ENCODE measurements around the gene MALRD1.
"Not testable (repeated sequence)": the region's sequence is repeated elsewhere in the genome, so short reads cannot be mapped to it uniquely, and the experiment has no call there.

The MALRD1 gene

DNA sequence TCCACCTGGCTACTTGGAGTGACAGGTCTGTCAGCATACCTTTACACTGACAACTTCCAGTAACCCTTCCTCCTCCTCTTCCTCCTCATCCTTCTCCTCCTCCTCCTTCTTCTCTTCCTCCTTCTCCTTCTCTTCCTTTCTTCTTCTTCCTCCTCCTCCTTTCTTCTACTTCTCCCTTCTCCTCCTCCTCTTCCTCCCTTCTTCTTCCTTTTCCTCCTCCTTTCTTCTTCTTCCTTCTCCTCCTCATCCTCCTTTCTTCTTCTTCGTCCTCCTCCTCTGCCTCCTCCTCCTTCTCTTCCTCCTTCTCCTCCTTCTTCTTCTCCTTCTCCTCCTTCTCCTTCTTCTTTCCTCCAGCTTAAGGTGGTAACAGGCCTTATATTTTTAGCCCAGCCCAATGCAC, 658.3 kb downstream of the MALRD1 start:
- DNase-seq, result no peak

GRCh38 chr10:19707376-19707775, 658.8 kb downstream of the MALRD1 start:
- DNase-seq, result no peak

DNA sequence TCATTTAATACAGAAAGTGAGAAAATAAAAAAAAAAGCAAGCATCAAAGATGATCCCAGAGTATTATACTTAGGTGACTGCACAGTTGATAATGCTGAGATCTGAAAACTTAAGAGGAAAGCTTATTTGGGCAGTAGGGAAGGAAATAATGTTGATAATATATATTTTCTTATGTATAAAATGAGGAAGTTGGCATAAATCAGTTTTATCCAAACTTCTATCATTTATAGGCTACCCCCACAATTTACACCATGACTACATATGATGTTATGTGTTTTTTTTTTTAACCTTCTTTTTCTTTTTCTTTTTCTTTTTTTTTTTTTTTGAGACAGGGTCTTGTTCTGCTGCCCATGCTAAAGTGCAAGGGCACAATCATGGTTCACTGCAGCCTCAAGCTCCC, 659.4 kb downstream of the MALRD1 start:
- no peak for DNase-seq

GRCh38 chr10:19710600-19710999, 662.0 kb downstream of the MALRD1 start:
- DNase-seq, result no peak

GRCh38 chr10:19713159-19713558, 664.6 kb downstream of the MALRD1 start:
- DNase-seq, result no peak

DNA sequence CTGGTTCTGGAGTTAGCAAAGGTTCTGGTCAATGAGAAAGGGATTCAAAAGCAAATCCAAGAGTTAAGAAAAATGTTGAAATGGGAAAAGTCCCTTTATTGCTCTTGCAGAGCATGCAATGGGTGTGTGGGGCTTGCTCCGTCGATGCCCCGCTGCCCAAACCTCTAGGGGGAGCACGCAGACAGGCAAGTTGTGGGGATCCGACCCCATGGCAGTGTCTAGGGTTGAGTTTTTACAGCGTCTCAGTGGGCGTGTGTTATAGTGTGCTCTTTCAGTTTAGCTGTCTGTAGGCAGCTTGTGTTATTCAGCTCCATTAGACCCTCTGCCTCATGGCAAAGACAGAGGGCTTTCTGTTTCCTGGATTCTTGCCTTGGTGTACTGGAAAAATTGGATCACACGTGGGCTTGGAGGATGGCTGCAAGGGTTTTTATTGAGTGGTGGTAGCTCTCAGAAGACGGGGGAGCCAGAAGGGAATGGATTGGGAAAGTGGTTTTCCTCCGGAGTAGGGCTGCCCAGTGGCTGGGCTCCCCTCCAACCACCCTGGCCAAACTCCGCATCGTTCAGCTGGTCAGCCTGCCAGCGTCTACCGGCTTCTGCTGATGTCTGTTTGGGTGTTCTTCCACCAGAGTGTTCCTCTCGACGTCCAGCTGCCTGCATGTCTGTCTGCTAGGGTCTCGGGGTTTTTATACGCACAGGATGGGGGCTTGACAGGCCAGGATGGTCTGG, 665.4 kb downstream of the MALRD1 start:
- peak in 36 of 56 donors; percentile 2 to 56 (median 12) for DNase-seq

- no peak for DNase-seq
Observed at GRCh38 chr10:19719284-19719683, 670.7 kb downstream of the MALRD1 start.

DNA sequence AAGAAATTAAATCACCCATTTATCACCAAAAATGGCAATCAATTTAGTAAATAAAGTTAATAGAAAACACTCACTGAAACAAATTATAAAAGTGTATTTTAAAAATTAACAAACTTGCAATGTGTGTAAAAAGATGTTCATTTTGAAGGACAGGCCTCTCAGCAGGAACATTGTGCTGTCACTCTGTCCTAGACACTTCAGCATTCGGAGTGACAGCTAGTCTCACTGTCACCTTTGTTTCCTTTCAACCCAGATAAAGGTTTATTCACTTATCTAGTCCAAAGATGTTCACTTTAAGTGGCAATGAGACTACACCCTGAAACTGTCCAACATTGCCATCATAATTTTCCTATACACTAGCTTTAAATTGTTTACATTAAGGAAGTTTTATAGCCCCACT, 675.7 kb downstream of the MALRD1 start:
- DNase-seq, result no peak

GRCh38 chr10:19728376-19728775, 679.8 kb downstream of the MALRD1 start:
- DNase-seq, result peak in 1 of 56 donors; percentile 3

DNA sequence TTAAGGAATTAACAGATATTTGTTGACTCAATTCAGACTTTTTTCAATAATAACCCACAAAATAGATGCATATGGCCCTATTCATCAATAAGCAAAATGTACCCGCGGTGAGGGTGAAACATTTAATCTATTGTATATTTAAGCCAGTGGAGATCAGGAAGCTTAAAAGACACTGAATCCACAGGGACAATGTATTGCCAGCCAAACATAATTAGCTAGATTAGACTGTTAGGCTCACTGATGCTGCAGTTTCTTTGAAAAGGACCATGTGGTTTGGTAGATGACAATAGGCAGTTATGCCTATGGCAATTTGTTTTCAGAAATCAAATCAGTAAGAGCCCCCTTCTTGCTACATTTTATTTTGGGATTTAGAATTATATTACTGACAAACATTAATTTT, 680.4 kb downstream of the MALRD1 start:
- no peak for DNase-seq

DNA sequence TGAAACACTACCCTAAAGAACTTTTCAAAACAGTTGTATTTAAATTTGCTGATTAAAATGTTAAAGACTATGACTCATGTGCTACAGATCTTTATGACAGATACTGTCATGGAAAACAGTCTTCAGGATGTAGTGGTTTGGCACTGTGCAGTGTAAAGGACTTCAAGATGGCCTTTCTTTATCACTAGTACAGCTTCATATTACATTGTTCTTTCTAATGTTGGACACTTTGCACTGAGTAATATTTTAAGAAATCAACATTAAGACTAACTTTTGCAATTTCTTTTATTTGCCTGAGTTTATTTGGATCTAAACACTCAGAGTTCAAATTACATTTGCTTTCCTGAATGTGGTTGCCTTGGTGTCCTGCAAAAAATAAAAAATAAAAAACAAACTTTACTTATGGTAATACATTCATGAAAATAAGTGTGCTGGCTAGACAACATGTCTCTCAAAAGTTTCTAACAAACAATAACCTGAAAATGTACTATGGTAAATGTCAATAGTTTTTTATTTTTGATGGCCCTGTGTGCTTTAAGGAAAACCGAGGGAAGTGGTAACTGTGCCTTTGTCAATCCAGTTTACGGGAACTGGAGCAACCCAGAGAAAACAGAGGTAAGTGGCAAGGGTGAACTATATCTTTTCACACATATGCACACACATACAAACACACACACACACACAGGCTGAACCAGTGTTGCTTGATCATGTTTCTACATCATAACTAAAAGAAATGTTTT, 681.7 kb downstream of the MALRD1 start:
- DNase-seq, result no peak

- DNase-seq, result no peak
Observed at GRCh38 chr10:19730907-19731217, 682.3 kb downstream of the MALRD1 start.

GRCh38 chr10:19731560-19731959, 683.0 kb downstream of the MALRD1 start:
- no peak for DNase-seq

DNA sequence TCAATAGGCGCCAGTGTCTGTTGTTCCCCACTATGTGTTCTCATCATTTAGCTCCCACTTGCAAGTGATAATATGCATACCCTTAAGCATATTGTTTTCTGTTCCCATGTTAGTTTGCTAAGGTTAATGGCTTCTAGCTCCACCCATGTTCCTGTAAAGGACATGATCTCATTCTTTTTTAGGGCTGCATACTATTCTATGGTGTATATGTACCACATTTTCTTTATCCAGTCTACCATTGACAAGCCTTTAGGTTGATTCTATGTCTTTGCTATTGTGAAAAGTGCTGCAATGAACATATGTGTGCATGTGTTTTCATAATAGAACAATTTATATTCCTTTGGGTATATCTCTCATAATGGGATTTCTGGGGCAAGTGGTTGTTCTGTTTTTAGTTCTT, 689.8 kb downstream of the MALRD1 start:
- no peak for DNase-seq

DNA sequence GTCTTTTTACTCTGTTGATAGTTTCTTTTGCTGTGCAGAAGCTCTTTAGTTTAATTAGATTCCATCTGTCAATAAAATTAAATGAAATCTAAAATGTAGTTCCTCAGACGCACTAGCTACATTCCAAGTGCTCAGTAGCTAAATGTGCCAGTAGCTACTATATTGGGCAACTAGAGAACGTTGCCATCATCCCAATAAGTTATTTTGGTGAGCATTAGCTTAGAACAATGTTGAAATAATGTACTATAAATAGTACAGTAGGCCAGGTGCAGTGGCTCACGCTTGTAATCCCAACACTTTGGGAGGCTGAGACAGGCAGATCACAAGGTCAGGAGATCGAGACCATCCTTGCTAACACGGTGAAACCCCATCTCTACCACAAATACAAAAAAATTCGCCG, 690.6 kb downstream of the MALRD1 start:
- not testable (repeated sequence) for DNase-seq

DNA sequence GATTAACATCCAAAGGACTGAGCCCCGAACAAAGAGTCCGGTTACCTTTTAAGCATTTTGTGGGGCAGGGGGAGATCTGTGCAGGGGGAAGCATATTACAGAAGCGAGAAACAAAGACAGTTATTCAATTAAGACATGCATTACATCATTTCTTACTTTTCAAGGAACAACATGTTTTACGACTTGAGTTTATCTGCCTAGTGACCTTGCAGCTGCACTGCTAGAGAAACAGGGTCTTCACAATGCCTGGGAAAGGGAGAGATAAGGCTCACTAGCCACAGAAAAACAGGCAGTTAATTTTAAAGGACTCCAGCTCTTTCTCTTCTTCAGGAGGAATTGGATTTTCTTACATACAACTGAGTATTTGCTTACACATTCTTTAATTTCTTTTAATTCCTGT, 693.5 kb downstream of the MALRD1 start:
- DNase-seq, result not testable (repeated sequence)

GRCh38 chr10:19745672-19746071, 697.1 kb downstream of the MALRD1 start:
- DNase-seq, result no peak

DNA sequence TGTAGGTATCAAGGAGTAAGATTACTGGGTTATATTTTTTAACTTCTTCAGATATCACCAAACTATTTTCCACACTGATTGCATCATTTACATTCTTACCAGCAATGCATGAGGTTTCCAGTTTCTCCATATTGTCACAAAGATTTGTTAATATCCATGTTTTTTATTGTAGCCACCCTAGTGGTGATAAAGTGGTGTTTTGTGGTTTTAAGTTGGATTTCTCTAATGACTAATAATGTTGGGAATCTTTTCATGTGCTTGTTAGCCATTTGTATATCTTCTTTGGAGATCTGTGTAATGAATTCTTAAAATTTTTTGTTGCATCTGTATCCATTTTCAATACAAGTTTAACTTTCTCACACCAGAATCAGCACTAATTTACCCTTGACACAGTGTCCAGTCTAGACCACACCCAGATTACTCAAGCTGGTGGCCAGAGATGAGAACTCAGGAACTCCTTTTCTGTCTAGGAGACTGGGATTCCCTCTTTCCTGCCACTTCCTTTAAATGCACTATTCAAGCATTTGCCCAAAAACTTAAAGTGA, 700.7 kb downstream of the MALRD1 start:
- no peak for DNase-seq

GRCh38 chr10:19750972-19751371, 702.4 kb downstream of the MALRD1 start:
- DNase-seq, result no peak

GRCh38 chr10:19756919-19757318, 708.3 kb downstream of the MALRD1 start:
- no peak for DNase-seq

DNA sequence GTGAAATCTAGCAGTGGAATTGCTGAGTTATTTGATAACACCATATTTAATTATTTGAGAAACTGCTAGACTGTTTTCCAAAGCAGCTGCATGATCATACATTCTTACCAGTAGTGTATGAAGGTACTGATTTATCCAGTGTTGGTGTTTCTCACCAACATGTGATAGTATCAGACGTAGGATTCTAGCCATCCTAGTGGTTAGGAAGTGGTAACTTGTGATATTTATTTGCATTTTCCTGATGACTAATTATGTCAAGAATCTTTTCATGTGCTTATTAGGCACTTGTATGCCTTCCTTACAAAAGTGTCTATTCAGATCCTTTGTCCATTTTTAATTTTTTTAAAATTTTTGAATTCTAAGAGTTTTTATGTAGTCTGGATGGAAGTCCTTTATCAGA, 713.4 kb downstream of the MALRD1 start:
- no peak for DNase-seq

DNA sequence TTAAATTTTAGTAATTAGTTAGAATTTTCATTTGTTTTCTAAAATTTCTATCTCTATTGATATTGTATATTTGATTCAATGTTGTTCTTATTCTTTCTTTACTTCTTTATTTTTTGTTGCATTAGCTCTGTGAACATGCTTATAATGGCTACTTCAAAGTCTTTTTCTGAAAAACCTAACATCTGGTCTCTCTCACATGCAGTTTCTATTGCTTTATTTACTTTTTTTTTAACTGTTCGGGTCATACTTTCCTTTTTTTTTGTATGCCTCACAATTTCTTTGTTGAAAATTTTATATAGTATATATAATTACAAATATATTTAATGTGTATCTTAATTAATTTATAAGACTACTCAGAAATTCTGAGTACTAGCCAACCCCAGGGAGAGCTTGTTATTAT, 715.5 kb downstream of the MALRD1 start:
- no peak for DNase-seq

DNA sequence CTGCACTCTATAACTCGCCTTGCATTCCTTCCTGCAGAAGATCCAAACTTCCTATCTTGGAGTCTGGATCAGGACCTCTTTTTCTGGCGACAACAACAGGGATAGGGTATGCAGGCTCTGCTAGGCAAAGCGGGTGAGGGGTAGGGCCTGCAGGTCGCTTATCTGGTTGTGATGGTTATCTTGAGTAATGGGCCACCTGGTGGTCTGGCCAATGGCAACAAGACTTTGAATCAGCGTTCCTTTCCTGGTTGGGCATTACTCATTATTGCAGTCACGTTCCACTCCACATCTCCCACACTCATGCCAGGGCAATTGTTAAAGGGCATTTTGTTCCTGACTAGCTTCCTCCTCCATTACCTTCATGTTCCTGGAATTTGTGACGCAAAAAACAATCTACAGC, 719.3 kb downstream of the MALRD1 start:
- no peak for DNase-seq

All from nucleus accumbens (tissue), 56 donors.